A673 (cell line): ENCODE measurements around the gene TPD52L2. TPM values are rescaled to one million over a fixed set of nuclear protein-coding genes. Genes with fewer than 3 reads are reported as not detected.

Experiments used
- BruUV-seq: library from RNA; stranded (reverse); fragments of 400-500 nt; replicated peaks from 2 replicates; lab custom pipeline; 2021; lab: Mats Ljungman, UMichigan
- CTCF ChIA-PET: fragments of 300-600 bp; sonication (Branson Sonifier 250); formaldehyde crosslinking; loops from one replicate; lab custom pipeline; 2022; ENCODE audit warnings: antibody characterized with exemption; lab: Charles Lee
- POLR2A ChIA-PET: fragments of 300-600 bp; sonication (Branson Sonifier 250); formaldehyde crosslinking; loops from one replicate; lab custom pipeline; 2022; ENCODE audit warnings: antibody characterized with exemption; ENCODE audit not compliant: low non-redundant PET; lab: Charles Lee
- DNase-seq: peaks from one replicate; pipeline ENCODE4 v3.0.0-alpha.2; 2015; ENCODE audit warnings: low spot score
- H3K27ac ChIP-seq: fragments of 200-600 bp; sonication (generic); 2 replicates; pipeline ENCODE4 v1.5.1; 2016; ENCODE audit warnings: mixed run types, low read depth, mild to moderate bottlenecking, mixed read lengths, antibody characterized with exemption, low read length; ENCODE audit not compliant: poor library complexity, severe bottlenecking
- H3K27me3 ChIP-seq: fragments of 200-600 bp; sonication (generic); replicated peaks from 2 replicates; pipeline ENCODE4 v1.6.1; 2017; ENCODE audit warnings: mixed run types, low read depth, mild to moderate bottlenecking, mixed read lengths, antibody characterized with exemption, low read length; ENCODE audit not compliant: insufficient read depth, poor library complexity
- H3K36me3 ChIP-seq: fragments of 200-600 bp; sonication (generic); 2 replicates; pipeline ENCODE4 v1.6.1; 2016; ENCODE audit warnings: mixed run types, mild to moderate bottlenecking, mixed read lengths, antibody characterized with exemption, low read length; ENCODE audit not compliant: insufficient read depth, poor library complexity, severe bottlenecking
- H3K4me1 ChIP-seq: fragments of 200-600 bp; sonication (generic); 2 replicates; pipeline ENCODE4 v1.6.1; 2017; ENCODE audit warnings: mixed run types, mild to moderate bottlenecking, mixed read lengths, antibody characterized with exemption, low read length; ENCODE audit not compliant: insufficient read depth, poor library complexity, severe bottlenecking
- H3K4me3 ChIP-seq: fragments of 200-600 bp; sonication (generic); 2 replicates; pipeline ENCODE4 v1.5.1; 2016; ENCODE audit warnings: low read depth, mixed run types, mild to moderate bottlenecking, mixed read lengths, low read length; ENCODE audit not compliant: poor library complexity, severe bottlenecking
- H3K9me3 ChIP-seq: fragments of 200-600 bp; sonication (generic); 2 replicates; pipeline ENCODE4 v1.6.1; 2016; ENCODE audit warnings: mixed run types, low read depth, mild to moderate bottlenecking, mixed read lengths, antibody characterized with exemption, low read length; ENCODE audit not compliant: poor library complexity, severe bottlenecking
- CTCF ChIP-seq: fragments of 300-800, 200-600 bp; sonication (generic); conservative IDR thresholded peaks from 2 replicates; pipeline ENCODE4 v1.5.1; 2017; ENCODE audit warnings: low read depth, mild to moderate bottlenecking, antibody characterized with exemption, low read length, moderate library complexity, mixed read lengths
- EZH2 ChIP-seq: fragments of 200-600 bp; sonication (generic); IDR thresholded peaks from 2 replicates; pipeline ENCODE4 v1.6.1; 2017; ENCODE audit warnings: borderline replicate concordance, low read depth, mild to moderate bottlenecking, mixed read lengths, antibody characterized with exemption, low read length; ENCODE audit not compliant: poor library complexity, severe bottlenecking
- intact Hi-C: fragments of 100-400 bp; cut with micrococcal nuclease; formaldehyde crosslinking; loops from one replicate; pipeline ENCODE4 v1.10.0; 2022; ENCODE audit not compliant: unreplicated experiment
- total RNA-seq: library from RNA; stranded (reverse); gene quantifications from 2 replicates; pipeline ENCODE4 v1.2.3, GENCODE V29; 2021

Gene TPD52L2
- total RNA-seq, 1 experiment from 2014 or later: 89.9 TPM

GRCh38 chr20:63825331-63826118, 39.5 kb upstream of the TPD52L2 start:
- DNase-seq: no peak
- Histone ChIP-seq H3K4me1 (no peaks in the 10 kb centered on the region), H3K36me3 (no peaks in the 10 kb centered on the region), H3K27ac (no peak overlapping the region), H3K27me3 (peaks cover 32% of the 10 kb centered on the region), H3K9me3 (no peaks in the 10 kb centered on the region), H3K4me3 (no peak overlapping the region)
- no TSS peak for BruUV-seq
- no peak for TF ChIP-seq CTCF
- no peak for TF ChIP-seq EZH2
- ChIA-PET CTCF (no interaction called here), POLR2A (no interaction called here)
- intact Hi-C loops: no loop called here

GRCh38 chr20:63826753-63827152, 38.3 kb upstream of the TPD52L2 start:
- no peak for DNase-seq
- CTCF ChIA-PET: no interaction called here
- Histone ChIP-seq H3K36me3 (no peaks in the 10 kb centered on the region), H3K4me3 (no peak overlapping the region), H3K27me3 (peaks cover 34% of the 10 kb centered on the region), H3K9me3 (no peaks in the 10 kb centered on the region), H3K4me1 (no peaks in the 10 kb centered on the region), H3K27ac (no peak overlapping the region)
- POLR2A ChIA-PET: no interaction called here
- intact Hi-C loops: no loop called here
- TF ChIP-seq CTCF: no peak
- TF ChIP-seq EZH2: no peak
- BruUV-seq: no TSS peak

DNA sequence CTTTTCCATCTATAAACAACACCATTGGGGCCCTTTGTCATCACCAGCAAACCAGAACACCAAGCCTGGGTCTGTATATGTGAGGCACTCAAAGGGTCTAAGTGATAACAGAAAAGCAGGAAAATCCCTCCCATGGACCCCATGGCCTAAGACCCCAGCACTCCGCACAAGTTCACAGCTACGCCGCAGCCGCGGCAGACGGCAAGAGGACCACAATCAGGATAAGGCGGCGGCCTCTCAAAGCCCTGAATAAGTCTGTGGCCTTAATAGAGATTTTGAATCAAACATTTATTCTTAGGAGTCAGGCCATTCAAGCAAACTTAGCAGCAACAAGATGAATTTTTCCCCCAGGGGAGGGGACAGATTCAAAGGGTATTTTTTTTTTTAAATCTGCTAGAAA, 36.9 kb upstream of the TPD52L2 start:
- intact Hi-C loops: no loop called here
- CTCF ChIA-PET: no interaction called here

More for the DNA sequence above, 36.9 kb upstream of the TPD52L2 start:
- no TSS peak for BruUV-seq
- DNase-seq: no peak
- H3K4me3 ChIP-seq: no peak overlapping the region
- peaks cover 42% of the 10 kb centered on the region for H3K27me3 ChIP-seq
- TF ChIP-seq EZH2 (no peak), CTCF (no peak)
- POLR2A ChIA-PET: no interaction called here
- no peaks in the 10 kb centered on the region for H3K9me3 ChIP-seq
- no peak overlapping the region for H3K27ac ChIP-seq
- no peaks in the 10 kb centered on the region for H3K4me1 ChIP-seq
- no peaks in the 10 kb centered on the region for H3K36me3 ChIP-seq
